B cell (primary cell): ENCODE data around the gene DHRS7B. TPM values are rescaled to one million over a fixed set of nuclear protein-coding genes. Genes with fewer than 3 reads are reported as not detected.

Experiments used
- ATAC-seq: fragments of 200-7000 bp; cut with Tn5 transposase; one replicate; pipeline ENCODE4 v1.10.0; 2021; ENCODE audit warnings: low read depth, mild to moderate bottlenecking, moderate number of reproducible peaks, moderate library complexity
- CTCF ChIA-PET: fragments of 350-600 bp; sonication (Branson Sonifier 250); formaldehyde crosslinking; loops from one replicate; lab custom pipeline; 2021; ENCODE audit warnings: antibody characterized with exemption, inconsistent platforms; lab: Charles Lee
- POLR2A ChIA-PET: fragments of 350-600 bp; sonication (Branson Sonifier 250); formaldehyde crosslinking; loops from one replicate; lab custom pipeline; 2021; ENCODE audit warnings: antibody characterized with exemption; lab: Charles Lee
- DNase-seq: peaks from one replicate; pipeline ENCODE4 v3.0.0; 2013
- H2AFZ ChIP-seq: 2 replicates; pipeline ENCODE4 v1.6.1; 2012; ENCODE audit warnings: mild to moderate bottlenecking, low read depth, low read length; ENCODE audit not compliant: insufficient read depth, poor library complexity, severe bottlenecking
- H3K27ac ChIP-seq, 2 donors: 1 replicate in 1 of 2; 2 replicates in 1 of 2; pipeline ENCODE4 v1.5.1; 2012 to 2013; ENCODE audit warnings: low read length in 2 of 2, mild to moderate bottlenecking in 2 of 2, moderate library complexity in 1 of 2
- H3K27me3 ChIP-seq, 4 experiments: fragments of 200-600 bp in 1 of 4; sonication (generic) in 1 of 4; replicated peaks in 1 of 4; 1 replicate in 2 of 4; 2 replicates in 2 of 4; pipeline versions ENCODE4 v1.6.1 to v1.7.0; 2013 to 2016; ENCODE audit warnings: low read length in 3 of 4, mild to moderate bottlenecking in 2 of 4, mixed read lengths in 1 of 4, moderate library complexity in 1 of 4; ENCODE audit not compliant: insufficient read depth in 4 of 4, control insufficient read depth in 3 of 4; ENCODE audit errors: control extremely low read depth in 1 of 4
- H3K36me3 ChIP-seq, 2 experiments: replicated peaks in 1 of 2; 1 replicate in 1 of 2; 2 replicates in 1 of 2; pipeline versions ENCODE4 v1.6.1 to v1.7.1; 2013; ENCODE audit warnings: low read length in 1 of 2; ENCODE audit not compliant: insufficient read depth in 2 of 2, control insufficient read depth in 1 of 2; ENCODE audit errors: control extremely low read depth in 1 of 2, extremely low read depth in 1 of 2
- H3K4me1 ChIP-seq, 2 donors: fragments of 200-600 bp in 1 of 2; sonication (generic) in 1 of 2; 1 replicate in 1 of 2; 2 replicates in 1 of 2; pipeline versions ENCODE4 v1.5.1 to v1.6.1; 2013 to 2017; ENCODE audit warnings: low read length in 2 of 2; ENCODE audit not compliant: control insufficient read depth in 2 of 2, insufficient read depth in 2 of 2
- H3K4me2 ChIP-seq: replicated peaks from 2 replicates; pipeline ENCODE3; 2012; ENCODE audit warnings: mild to moderate bottlenecking, low read depth, low read length; ENCODE audit not compliant: poor library complexity, severe bottlenecking
- H3K4me3 ChIP-seq, 5 experiments: fragments of 200-600 bp in 1 of 5; sonication (generic) in 1 of 5; 1 replicate in 3 of 5; 2 replicates in 2 of 5; pipeline versions ENCODE4 v1.5.1 to v1.7.0; 2011 to 2016; ENCODE audit warnings: low read length in 4 of 5, mild to moderate bottlenecking in 4 of 5, low read depth in 2 of 5, control low read depth in 1 of 5, moderate library complexity in 1 of 5; ENCODE audit not compliant: insufficient read depth in 1 of 5; ENCODE audit errors: control extremely low read depth in 1 of 5, extremely low read depth in 1 of 5
- H3K79me2 ChIP-seq: fragments of 200-600 bp; sonication (generic); one replicate; pipeline ENCODE4 v1.6.0; 2016; ENCODE audit warnings: low read length; ENCODE audit not compliant: control insufficient read depth, insufficient read depth
- H3K9ac ChIP-seq: fragments of 200-600 bp; sonication (generic); 2 replicates; pipeline ENCODE4 v1.6.1; 2017; ENCODE audit warnings: mild to moderate bottlenecking, low read length, moderate library complexity
- H3K9me3 ChIP-seq, 3 donors: one replicate each; pipeline versions ENCODE4 v1.6.1 to v1.7.1; 2013; ENCODE audit warnings: low read length in 2 of 3; ENCODE audit not compliant: control insufficient read depth in 2 of 3, insufficient read depth in 1 of 3; ENCODE audit errors: control extremely low read depth in 1 of 3
- H4K20me1 ChIP-seq: 2 replicates; pipeline ENCODE4 v1.6.0; 2012; ENCODE audit warnings: mild to moderate bottlenecking, low read length; ENCODE audit not compliant: insufficient read depth, control insufficient read depth, poor library complexity, severe bottlenecking
- H3K27ac Mint-ChIP-seq: one replicate; pipeline ENCODE4 v1.8.0; 2021; ENCODE audit warnings: mixed read lengths
- H3K27me3 Mint-ChIP-seq: one replicate; pipeline ENCODE4 v1.8.0; 2021; ENCODE audit warnings: mixed read lengths
- H3K4me1 Mint-ChIP-seq: one replicate; pipeline ENCODE4 v1.8.0; 2021; ENCODE audit warnings: mixed read lengths
- H3K4me3 Mint-ChIP-seq: one replicate; pipeline ENCODE4 v1.8.0; 2021; ENCODE audit warnings: mixed read lengths
- H3K9me3 Mint-ChIP-seq: one replicate; pipeline ENCODE4 v1.8.0; 2022; ENCODE audit warnings: mixed read lengths; ENCODE audit not compliant: insufficient read depth
- EZH2 ChIP-seq: IDR thresholded peaks from 2 replicates; pipeline ENCODE4 v1.6.1; 2012; ENCODE audit warnings: borderline replicate concordance, low read depth, mild to moderate bottlenecking, moderate library complexity, low read length; ENCODE audit not compliant: insufficient read depth, poor library complexity, severe bottlenecking
- WGBS: methylation state at CpG from one replicate; pipeline ENCODE4 v1.1.5; 2013; ENCODE audit warnings: missing lambda C conversion rate; ENCODE audit not compliant: insufficient coverage; 5-methylcytosine and 5-hydroxymethylcytosine counted together
- intact Hi-C: fragments of 100-400 bp; cut with micrococcal nuclease; formaldehyde crosslinking; loops from one replicate; pipeline ENCODE4 v1.10.0; 2022
- polyA plus RNA-seq: library from polyadenylated mRNA; depleted of rRNA; stranded (reverse); fragments of >200 nt; gene quantifications from 2 replicates; pipeline ENCODE4 v1.2.3, GENCODE V29; 2012
- total RNA-seq, 2 donors: library from RNA; stranded (reverse); fragments of 120-200 nt in 1 of 2; gene quantifications; 1 replicate in 1 of 2; 2 replicates in 1 of 2; pipeline versions ENCODE4 v1.2.3 to v1.2.4, GENCODE V29; 2013 to 2022
- TF ChIP-seq, protein P1 (sequence below): fragments of 200-600 bp; IDR thresholded peaks from one replicate; pipeline ENCODE4 v1.8.0; 2022; ENCODE audit warnings: antibody characterized with exemption, mild to moderate bottlenecking

Gene DHRS7B
- total and polyA plus RNA-seq, 2 donors (not counting 1 experiment from before 2014, with no cell fraction given) = 8.2 to 13.4 TPM

DNA sequence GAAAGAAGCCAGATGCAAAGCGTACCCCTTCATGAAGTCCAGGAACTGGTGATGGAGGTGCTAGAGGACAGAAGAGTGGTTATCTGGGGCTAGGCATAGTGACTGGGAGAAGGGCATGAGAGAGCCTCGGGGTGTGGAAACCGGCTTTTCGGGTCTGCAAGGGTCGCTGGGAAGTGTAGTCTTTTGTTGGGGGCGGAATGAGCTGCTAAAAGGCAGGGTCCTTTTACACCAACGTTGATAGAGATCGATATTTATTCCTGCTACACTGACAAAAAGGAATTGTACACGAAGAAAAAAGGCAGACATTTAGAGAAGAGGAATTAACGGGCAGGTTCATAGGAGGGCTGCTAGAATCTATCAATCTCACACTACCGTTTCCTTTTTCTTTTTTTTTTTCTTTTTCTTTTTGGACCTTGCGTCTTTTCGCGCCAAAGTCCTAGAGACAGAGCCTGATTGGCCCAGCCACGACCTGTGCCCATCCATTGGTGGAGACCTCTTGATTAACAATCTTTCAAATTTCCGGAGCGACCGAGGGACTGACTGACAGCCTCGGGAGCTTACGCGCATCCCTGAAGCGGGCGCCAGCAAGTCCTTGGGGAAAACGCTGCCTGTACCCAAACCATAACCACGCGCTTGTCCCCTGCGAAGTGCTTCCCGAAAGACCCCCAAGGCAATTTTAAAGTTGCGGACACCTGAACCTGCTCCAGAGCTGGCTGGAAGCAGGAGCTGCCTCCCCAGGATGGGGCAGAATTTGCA, 27.7 kb upstream of the DHRS7B start:
- Histone ChIP-seq H3K27ac (no peak overlapping the region), H3K9me3 (no peaks in the 10 kb centered on the region), H3K79me2 (no peaks in the 10 kb centered on the region), H3K27me3 (no peaks in the 10 kb centered on the region), H3K9ac (peak overlapping the region; percentile 74), H3K4me2 (peak overlapping the region; percentile 85), H3K4me3 (peak overlapping the region; percentile 60 to 82 (median 68)), H4K20me1 (no peaks in the 10 kb centered on the region), H3K4me1 (peaks cover 4 to 19% of the 10 kb centered on the region in 2 donors), H3K36me3 (no peaks in the 10 kb centered on the region), H2AFZ (peak overlapping the region; percentile 70)
- H3K9me3 Mint-ChIP-seq = no peaks in the 10 kb centered on the region
- H3K27me3 Mint-ChIP-seq = no peaks in the 10 kb centered on the region
- ATAC-seq (peak; percentile 94), DNase-seq (peak; percentile 84)
- intact Hi-C loops = loop anchor here (1.0 kb wide), 4 partner anchors 27 to 79 kb away; partner anchors contain the start of gene DHRS7B
- H3K4me1 Mint-ChIP-seq = peaks cover 15% of the 10 kb centered on the region
- ChIA-PET CTCF (interaction anchor here (1.0 to 3.6 kb wide), 19 partner anchors 7 to 872 kb away, joined by 3 to 33 read pairs (median 5); partner anchors contain the start of gene USP22), POLR2A (interaction anchor here (0.7 to 1.4 kb wide), 3 partner anchors 49 to 59 kb away, joined by 4 to 6 read pairs (median 6); partner anchors contain the start of gene USP22)
- H3K4me3 Mint-ChIP-seq = peak overlapping the region; percentile 96
- H3K27ac Mint-ChIP-seq = peak overlapping the region; percentile 46
- WGBS = 2% methylated on average over 24 of the region's 29 CpGs
- TF ChIP-seq EZH2 = no peak
- TF ChIP-seq, protein P1, sequence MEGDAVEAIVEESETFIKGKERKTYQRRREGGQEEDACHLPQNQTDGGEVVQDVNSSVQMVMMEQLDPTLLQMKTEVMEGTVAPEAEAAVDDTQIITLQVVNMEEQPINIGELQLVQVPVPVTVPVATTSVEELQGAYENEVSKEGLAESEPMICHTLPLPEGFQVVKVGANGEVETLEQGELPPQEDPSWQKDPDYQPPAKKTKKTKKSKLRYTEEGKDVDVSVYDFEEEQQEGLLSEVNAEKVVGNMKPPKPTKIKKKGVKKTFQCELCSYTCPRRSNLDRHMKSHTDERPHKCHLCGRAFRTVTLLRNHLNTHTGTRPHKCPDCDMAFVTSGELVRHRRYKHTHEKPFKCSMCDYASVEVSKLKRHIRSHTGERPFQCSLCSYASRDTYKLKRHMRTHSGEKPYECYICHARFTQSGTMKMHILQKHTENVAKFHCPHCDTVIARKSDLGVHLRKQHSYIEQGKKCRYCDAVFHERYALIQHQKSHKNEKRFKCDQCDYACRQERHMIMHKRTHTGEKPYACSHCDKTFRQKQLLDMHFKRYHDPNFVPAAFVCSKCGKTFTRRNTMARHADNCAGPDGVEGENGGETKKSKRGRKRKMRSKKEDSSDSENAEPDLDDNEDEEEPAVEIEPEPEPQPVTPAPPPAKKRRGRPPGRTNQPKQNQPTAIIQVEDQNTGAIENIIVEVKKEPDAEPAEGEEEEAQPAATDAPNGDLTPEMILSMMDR = no peak

DNA sequence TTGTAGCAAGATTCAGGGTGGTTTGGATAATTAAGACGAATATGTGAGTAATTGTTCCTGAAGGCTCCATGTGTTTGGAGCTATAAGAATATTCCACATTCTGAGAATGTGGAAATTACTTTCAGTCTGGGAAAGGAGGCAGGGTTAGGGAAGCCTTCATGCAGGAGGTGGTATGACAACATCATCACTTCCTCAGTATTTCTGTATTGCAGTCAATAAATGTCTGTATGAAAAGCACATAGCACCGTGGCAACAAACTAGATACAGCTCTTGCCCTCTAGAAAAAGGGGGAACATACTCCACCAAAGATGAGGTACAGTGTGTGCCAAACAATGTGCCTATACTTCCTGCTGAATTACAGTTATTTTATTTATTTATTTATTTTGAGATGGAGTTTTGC, 26.1 kb upstream of the DHRS7B start:
- Histone ChIP-seq H3K4me2 (no peak overlapping the region), H3K36me3 (no peaks in the 10 kb centered on the region), H4K20me1 (no peaks in the 10 kb centered on the region), H2AFZ (no peak overlapping the region), H3K9ac (no peak overlapping the region), H3K9me3 (no peaks in the 10 kb centered on the region), H3K79me2 (no peaks in the 10 kb centered on the region), H3K4me3 (no peak overlapping the region), H3K4me1 (peaks cover 4 to 19% of the 10 kb centered on the region in 2 donors), H3K27ac (no peak overlapping the region), H3K27me3 (no peaks in the 10 kb centered on the region)
- CTCF ChIA-PET = interaction anchor here (1.3 to 3.6 kb wide), 4 partner anchors 21 to 66 kb away, joined by 3 to 33 read pairs (median 16); partner anchors contain the start of gene USP22
- Mint-ChIP-seq H3K4me1 (peaks cover 15% of the 10 kb centered on the region), H3K9me3 (no peaks in the 10 kb centered on the region), H3K4me3 (no peak overlapping the region), H3K27ac (no peak overlapping the region), H3K27me3 (no peaks in the 10 kb centered on the region)
- 80% methylated on average over 1 of the region's 2 CpGs for WGBS
- ATAC-seq (no peak), DNase-seq (no peak)
- POLR2A ChIA-PET = no interaction called here
- intact Hi-C loops = no loop called here
- TF ChIP-seq EZH2 = no peak
- TF ChIP-seq, protein P1 = no peak
